Measurements from ENCODE around the gene CLIC3. TPM values are rescaled to one million over a fixed set of nuclear protein-coding genes. Genes with fewer than 3 reads are reported as not detected.
A peak's percentile ranks its signal among the peaks of the same experiment; 100 is the strongest.

Gene CLIC3
- total and polyA plus RNA-seq, 8 donors: 0.24 to 1.3 (median 0.41) TPM; not detected in 1

DNA sequence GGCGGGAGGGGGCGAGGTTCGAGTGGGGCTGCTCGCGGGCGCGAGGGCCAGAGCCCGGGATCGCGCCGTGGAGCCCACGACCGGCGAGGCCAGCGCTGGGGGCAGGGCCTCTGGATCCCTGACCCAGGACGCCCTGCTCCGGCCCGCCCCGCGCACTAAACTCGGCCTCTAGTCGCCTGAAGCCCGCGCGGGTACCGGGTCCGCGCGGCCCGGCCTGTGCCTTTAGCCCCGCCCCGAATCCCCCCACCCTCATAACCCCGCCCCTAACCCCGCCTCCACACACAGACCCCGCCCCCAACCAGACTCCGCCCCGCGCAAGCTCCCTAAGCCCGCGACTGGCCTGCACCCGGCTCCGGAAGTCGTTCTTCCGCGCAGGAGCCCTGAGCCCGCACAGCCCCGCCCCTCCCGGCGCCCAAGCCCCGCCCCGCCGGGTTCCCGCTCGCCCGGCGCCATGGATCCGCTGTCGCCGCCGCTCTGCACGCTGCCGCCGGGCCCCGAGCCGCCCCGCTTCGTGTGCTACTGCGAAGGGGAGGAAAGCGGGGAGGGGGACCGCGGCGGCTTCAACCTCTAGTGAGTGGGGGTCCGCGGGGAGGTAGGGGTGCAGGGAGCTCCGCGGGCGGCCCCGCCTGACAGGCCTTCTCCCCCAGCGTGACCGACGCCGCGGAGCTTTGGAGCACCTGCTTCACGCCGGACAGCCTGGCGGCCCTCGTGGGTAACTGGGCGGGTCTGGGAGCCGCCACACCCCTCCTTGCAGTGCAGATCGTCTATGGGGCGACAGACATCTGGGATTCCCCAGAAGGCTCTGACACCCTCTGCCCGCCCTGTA, 4.2 kb downstream of the CLIC3 start, which contains the start of gene PAXX:
PAXX (plus strand) TSS at position 430 of the 826 bp plus-strand sequence; CDS start at position 452, 22 bp downstream.
- Histone ChIP-seq H3K4me1 (peaks cover 0 to 7% (median 7%) of the 10 kb centered on the region in 3 donors), H3K4me3 (peak within 1 kb of the TSS; percentile 79 to 91 (median 85)), H3K9me3 (no peaks in the 10 kb centered on the region), H3K27ac (peak within 1 kb of the TSS; percentile 42 to 88 (median 68)), H3K36me3 (no peaks in the 10 kb centered on the region), H3K27me3 (no peaks in the 10 kb centered on the region)
- TF ChIP-seq, protein P1, sequence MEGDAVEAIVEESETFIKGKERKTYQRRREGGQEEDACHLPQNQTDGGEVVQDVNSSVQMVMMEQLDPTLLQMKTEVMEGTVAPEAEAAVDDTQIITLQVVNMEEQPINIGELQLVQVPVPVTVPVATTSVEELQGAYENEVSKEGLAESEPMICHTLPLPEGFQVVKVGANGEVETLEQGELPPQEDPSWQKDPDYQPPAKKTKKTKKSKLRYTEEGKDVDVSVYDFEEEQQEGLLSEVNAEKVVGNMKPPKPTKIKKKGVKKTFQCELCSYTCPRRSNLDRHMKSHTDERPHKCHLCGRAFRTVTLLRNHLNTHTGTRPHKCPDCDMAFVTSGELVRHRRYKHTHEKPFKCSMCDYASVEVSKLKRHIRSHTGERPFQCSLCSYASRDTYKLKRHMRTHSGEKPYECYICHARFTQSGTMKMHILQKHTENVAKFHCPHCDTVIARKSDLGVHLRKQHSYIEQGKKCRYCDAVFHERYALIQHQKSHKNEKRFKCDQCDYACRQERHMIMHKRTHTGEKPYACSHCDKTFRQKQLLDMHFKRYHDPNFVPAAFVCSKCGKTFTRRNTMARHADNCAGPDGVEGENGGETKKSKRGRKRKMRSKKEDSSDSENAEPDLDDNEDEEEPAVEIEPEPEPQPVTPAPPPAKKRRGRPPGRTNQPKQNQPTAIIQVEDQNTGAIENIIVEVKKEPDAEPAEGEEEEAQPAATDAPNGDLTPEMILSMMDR (IDR thresholded peaks at IDR 0.05): no peak
- 0 to 1% methylated on average over 38 to 92 of the region's 92 CpGs for WGBS, 2 donors
- ATAC-seq: peak; percentile 95 to 96 (median 96)
- FAIRE-seq: no peak
- peak; percentile 91 to 98 (median 94) for DNase-seq
- intact Hi-C loops (cut with DNase I): no loop called here

DNA sequence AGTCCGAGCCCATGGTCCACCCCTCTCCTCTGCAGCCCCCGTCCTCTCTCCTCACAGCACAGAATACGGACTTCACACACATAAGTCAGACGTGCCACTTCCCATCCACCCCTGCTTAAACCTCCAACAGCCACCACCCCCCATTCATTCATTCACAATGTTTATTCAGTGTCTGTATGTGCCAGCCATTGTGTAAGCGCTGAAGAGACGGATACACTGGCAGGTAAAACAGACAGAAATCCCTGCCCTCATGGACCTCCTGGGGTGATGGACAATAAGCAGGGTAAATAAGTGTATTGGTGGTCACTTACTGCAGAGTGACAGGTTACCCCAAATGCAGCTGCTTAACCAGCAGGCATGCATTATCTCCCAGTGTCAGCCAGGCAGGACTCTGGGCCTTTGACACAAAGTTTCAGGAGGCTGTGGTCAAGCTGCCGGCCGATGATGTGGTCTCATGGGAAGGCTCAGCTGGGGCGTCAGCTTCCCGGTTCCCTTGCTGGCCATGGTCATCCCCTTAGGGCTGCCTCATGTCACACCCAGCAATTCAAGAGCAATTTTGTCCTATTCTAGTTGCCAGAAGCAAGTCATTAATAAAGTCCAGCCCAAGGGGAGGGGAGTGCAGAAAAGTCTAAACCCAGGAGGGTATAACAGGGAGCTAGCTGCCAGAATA, 6.0 kb downstream of the CLIC3 start:
- Histone ChIP-seq H3K36me3 (no peaks in the 10 kb centered on the region), H3K4me1 (peaks cover 0 to 7% (median 7%) of the 10 kb centered on the region in 3 donors), H3K9me3 (no peaks in the 10 kb centered on the region), H3K27me3 (no peaks in the 10 kb centered on the region), H3K4me3 (no peak overlapping the region), H3K27ac (no peak overlapping the region)
- ATAC-seq (no peak), FAIRE-seq (no peak), DNase-seq (no peak)
- 81 to 84% methylated on average over 10 of the region's 10 CpGs for WGBS, 2 donors
- intact Hi-C loops (cut with DNase I): no loop called here
- TF ChIP-seq, protein P1 (IDR thresholded peaks at IDR 0.05): no peak

DNA sequence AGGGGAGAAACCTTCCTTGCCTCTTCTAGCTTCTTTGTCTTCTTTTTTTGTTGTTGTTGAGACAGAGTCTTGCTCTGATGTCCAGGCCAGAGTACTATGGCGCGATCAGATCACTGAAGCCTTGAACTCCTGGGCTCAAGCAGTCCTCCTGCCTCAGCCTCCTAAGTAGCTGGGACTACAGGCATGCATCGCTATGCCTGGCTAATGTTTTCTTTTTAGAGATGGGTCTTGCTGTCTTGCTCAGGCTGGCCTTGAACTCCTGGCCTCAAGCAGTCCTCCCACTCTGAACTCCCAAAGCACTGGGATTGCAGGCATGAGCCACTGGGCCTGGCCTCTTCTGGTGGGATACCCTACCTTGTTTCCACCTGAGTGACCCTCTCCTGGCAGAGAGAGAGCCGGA, 7.5 kb downstream of the CLIC3 start:
- H3K4me3 ChIP-seq: no peak overlapping the region
- ATAC-seq (no peak), FAIRE-seq (no peak), DNase-seq (no peak)
- no peak overlapping the region for H3K27ac ChIP-seq
- peaks cover 0 to 7% (median 7%) of the 10 kb centered on the region in 3 donors for H3K4me1 ChIP-seq
- H3K36me3 ChIP-seq: no peaks in the 10 kb centered on the region
- no peaks in the 10 kb centered on the region for H3K9me3 ChIP-seq
- TF ChIP-seq, protein P1 (IDR thresholded peaks at IDR 0.05): no peak
- intact Hi-C loops (cut with DNase I): no loop called here
- peaks cover 0 to 4% (median 0%) of the 10 kb centered on the region in 4 donors for H3K27me3 ChIP-seq
- WGBS, 2 donors: 93 to 94% methylated on average over 4 of the region's 4 CpGs

DNA sequence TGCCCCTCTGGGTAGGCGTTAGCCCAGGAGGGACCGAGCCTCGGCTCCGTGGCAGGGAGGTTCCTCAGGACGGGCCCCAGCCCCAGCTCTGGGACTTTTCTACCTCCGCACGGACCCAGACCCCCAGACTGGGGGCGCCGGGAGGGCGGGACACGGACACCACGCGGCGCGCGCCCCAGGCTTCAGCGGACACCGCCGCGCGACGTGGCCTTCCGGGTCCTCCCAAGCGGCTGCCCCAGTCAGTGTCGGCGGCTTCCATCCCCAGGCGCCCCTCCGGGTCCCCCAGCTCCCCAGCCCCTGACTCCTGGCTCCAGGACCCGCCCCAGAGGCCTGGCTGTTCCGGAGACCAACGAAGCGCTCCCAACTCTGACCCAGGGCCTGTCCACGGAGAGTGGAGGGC, 10.5 kb downstream of the CLIC3 start:
- DNase-seq (no peak), ATAC-seq (no peak), FAIRE-seq (no peak)
- TF ChIP-seq, protein P1 (IDR thresholded peaks at IDR 0.05): no peak
- WGBS, 2 donors: 39% methylated on average over 32 to 33 of the region's 33 CpGs
- H3K9me3 ChIP-seq: no peaks in the 10 kb centered on the region
- H3K27ac ChIP-seq: no peak overlapping the region
- intact Hi-C loops (cut with DNase I): no loop called here
- peaks cover 0 to 4% (median 0%) of the 10 kb centered on the region in 4 donors for H3K27me3 ChIP-seq
- no peaks in the 10 kb centered on the region for H3K4me1 ChIP-seq
- H3K4me3 ChIP-seq: no peak overlapping the region
- no peaks in the 10 kb centered on the region for H3K36me3 ChIP-seq

Measured in pancreas (tissue), 10 donors.